BJ (cell line): ENCODE data around the gene MUC7. TPM values are rescaled to one million over a fixed set of nuclear protein-coding genes. Genes with fewer than 3 reads are reported as not detected.

Experiments used
- CTCF ChIA-PET: fragments of 350-600 bp; formaldehyde crosslinking; extraction: SDS; loops from one replicate; lab custom pipeline; 2021; ENCODE audit warnings: antibody characterized with exemption, inconsistent platforms; lab: Yijun Ruan, JAX
- POLR2A ChIA-PET: fragments of 300-600 bp; sonication (Branson Sonifier 250); formaldehyde crosslinking; extraction: SDS; loops from one replicate; lab custom pipeline; 2021; ENCODE audit warnings: antibody characterized with exemption; lab: Charles Lee
- DNase-seq: peaks from one replicate; pipeline ENCODE4 v3.0.0-alpha.2; 2011; ENCODE audit warnings: low read depth
- H3K27me3 ChIP-seq: 2 replicates; pipeline ENCODE4 v1.6.0; 2011; ENCODE audit warnings: low read length; ENCODE audit not compliant: control insufficient read depth, insufficient read depth
- H3K36me3 ChIP-seq: 2 replicates; pipeline ENCODE4 v1.5.1; 2011; ENCODE audit warnings: low read length; ENCODE audit not compliant: control insufficient read depth, insufficient read depth
- H3K4me3 ChIP-seq: 2 replicates; pipeline ENCODE4 v1.5.1; 2011; ENCODE audit warnings: low read depth, mild to moderate bottlenecking, control low read depth, low read length
- CTCF ChIP-seq: IDR thresholded peaks from 2 replicates; pipeline ENCODE4 v1.5.1; 2011; ENCODE audit warnings: low read depth, mild to moderate bottlenecking, control low read depth, inconsistent platforms, low read length, moderate library complexity; ENCODE audit not compliant: insufficient read depth
- polyA minus RNA-seq: library from RNA; depleted of rRNA, polyadenylated mRNA; stranded (reverse); fragments of >200 nt; gene quantifications from 2 replicates; pipeline ENCODE4 v1.2.3, GENCODE V29; 2011; rRNA and poly(A)+ RNA removed
- polyA plus RNA-seq: library from polyadenylated mRNA; depleted of rRNA; stranded (reverse); fragments of >200 nt; gene quantifications from 2 replicates; pipeline ENCODE4 v1.2.3, GENCODE V29; 2011; rRNA removed

MUC7 gene
- polyA plus RNA-seq: not detected in 2 replicates
- not detected in 2 replicates for polyA minus RNA-seq

GRCh38 chr4:70471897-70472296 lies at the start of gene MUC7:
MUC7 (plus strand) TSS chr4:70472197; CDS start chr4:70474022, 1,825 bp downstream.
- H3K36me3 ChIP-seq: no peaks in the 10 kb centered on the region
- no peak for TF ChIP-seq CTCF
- DNase-seq: no peak
- H3K4me3 ChIP-seq: no peak within 1 kb of the TSS
- H3K27me3 ChIP-seq: no peaks in the 10 kb centered on the region
- POLR2A ChIA-PET: no interaction called here
- CTCF ChIA-PET: no interaction called here

- H3K27me3 ChIP-seq: no peaks in the 10 kb centered on the region
- ChIA-PET CTCF (no interaction called here), POLR2A (no interaction called here)
- no peak for TF ChIP-seq CTCF
- DNase-seq: no peak
- H3K36me3 ChIP-seq: no peaks in the 10 kb centered on the region
- no peak overlapping the region for H3K4me3 ChIP-seq
These were observed 46.7 kb upstream of the MUC7 start for GRCh38 chr4:70425306-70425705.

- H3K4me3 ChIP-seq: no peak overlapping the region
- ChIA-PET CTCF (no interaction called here), POLR2A (no interaction called here)
- DNase-seq: no peak
- H3K36me3 ChIP-seq: no peaks in the 10 kb centered on the region
- TF ChIP-seq CTCF: no peak
- no peaks in the 10 kb centered on the region for H3K27me3 ChIP-seq
These were observed 45.2 kb upstream of the MUC7 start for GRCh38 chr4:70426789-70427188.

- Histone ChIP-seq H3K27me3 (no peaks in the 10 kb centered on the region), H3K4me3 (no peak overlapping the region), H3K36me3 (no peaks in the 10 kb centered on the region)
- TF ChIP-seq CTCF: no peak
- no peak for DNase-seq
- ChIA-PET POLR2A (no interaction called here), CTCF (no interaction called here)
These were observed 34.8 kb upstream of the MUC7 start for GRCh38 chr4:70437197-70437596.

GRCh38 chr4:70442474-70442873 lies 29.5 kb upstream of the MUC7 start:
- no peak for TF ChIP-seq CTCF
- CTCF ChIA-PET: no interaction called here
- POLR2A ChIA-PET: no interaction called here
- H3K36me3 ChIP-seq: no peaks in the 10 kb centered on the region
- no peak for DNase-seq
- no peak overlapping the region for H3K4me3 ChIP-seq
- H3K27me3 ChIP-seq: no peaks in the 10 kb centered on the region
